NCI-H748 (cell line): Measurements from ENCODE around the gene PPM1H.
"Not testable (repeated sequence)": the region's sequence is repeated elsewhere in the genome, so short reads cannot be mapped to it uniquely, and the experiment has no call there.

Source experiments
- DNase-seq: peaks from one replicate; lab custom pipeline; 2025; ENCODE audit not compliant: unreplicated experiment; lab: John Stamatoyannopoulos, UW

The PPM1H gene

DNA sequence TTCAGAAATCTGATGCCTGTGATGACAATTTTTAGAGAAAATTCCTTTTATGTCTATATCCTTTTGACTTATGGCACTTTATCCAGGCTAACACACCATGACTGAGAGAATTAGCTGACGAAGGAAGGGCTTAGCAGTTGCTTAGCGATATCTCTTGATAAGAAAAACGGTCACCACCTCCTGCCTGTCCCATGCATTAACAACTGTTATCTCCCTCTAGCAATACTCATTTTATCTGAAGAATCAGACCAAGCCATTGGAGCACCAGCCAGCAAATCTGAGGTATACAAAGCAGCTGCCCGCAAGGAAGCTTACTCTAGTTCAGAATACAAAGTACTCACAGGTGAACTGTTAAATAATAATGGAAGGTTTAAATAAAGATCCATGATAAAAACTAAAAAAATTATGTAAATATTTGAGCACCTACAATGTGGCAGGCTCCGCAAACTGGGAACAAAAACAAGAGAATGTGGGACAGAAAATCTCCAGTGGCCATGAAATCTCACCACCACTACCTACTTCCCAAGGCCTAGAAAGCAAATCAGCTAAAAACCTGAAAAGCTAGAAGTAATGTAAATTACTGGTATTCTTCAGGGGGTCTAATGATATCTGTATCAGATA is 24.3 kb downstream of the PPM1H start:
- peak; percentile 70 for DNase-seq

DNA sequence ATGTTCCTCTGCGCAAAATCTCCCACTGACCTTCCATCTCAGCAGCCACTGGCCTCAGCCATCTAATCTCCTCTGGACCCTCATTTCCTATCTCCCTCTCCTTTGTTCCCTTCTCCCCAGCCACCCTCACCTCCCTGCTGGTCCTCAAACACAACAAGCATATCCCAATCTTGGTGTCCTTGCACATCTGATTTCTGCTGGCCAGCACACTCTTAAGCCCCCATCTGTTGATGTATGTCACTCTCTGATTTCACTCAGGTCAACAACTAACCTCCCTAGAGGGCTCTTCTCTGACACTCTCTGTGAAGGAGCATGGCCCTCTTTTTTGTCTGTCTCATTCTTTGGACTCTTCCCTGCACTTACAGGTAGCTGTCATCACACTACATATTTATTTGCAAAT is 25.6 kb downstream of the PPM1H start:
- no peak for DNase-seq

- DNase-seq, result no peak
Observed at GRCh38 chr12:62908674-62909073, 26.3 kb downstream of the PPM1H start.

- DNase-seq, result no peak
Observed at GRCh38 chr12:62907561-62907960, 27.4 kb downstream of the PPM1H start.

- DNase-seq, result no peak
Observed at GRCh38 chr12:62907078-62907477, 27.9 kb downstream of the PPM1H start.

DNA sequence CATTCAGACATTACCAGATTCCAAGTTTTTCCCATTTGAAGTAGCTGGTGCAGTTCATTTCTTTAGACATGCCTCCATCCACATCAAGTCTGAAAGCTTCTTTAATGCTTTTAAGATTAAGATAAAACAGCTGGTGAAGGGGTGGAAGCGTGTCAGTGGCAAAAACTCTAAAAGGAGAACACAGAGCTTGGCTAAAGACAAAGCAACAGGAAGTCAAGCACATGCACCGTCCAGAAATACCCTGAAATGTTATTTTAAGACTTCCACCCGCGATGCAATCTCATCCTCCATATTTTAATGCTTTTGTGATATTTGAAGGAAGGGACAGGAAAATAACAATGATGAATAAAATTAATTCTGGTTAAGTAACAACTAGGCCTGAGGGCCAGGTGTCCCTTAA is 31.8 kb downstream of the PPM1H start:
- DNase-seq, result no peak

- no peak for DNase-seq
Observed at GRCh38 chr12:62900686-62901272, 34.2 kb downstream of the PPM1H start.

DNA sequence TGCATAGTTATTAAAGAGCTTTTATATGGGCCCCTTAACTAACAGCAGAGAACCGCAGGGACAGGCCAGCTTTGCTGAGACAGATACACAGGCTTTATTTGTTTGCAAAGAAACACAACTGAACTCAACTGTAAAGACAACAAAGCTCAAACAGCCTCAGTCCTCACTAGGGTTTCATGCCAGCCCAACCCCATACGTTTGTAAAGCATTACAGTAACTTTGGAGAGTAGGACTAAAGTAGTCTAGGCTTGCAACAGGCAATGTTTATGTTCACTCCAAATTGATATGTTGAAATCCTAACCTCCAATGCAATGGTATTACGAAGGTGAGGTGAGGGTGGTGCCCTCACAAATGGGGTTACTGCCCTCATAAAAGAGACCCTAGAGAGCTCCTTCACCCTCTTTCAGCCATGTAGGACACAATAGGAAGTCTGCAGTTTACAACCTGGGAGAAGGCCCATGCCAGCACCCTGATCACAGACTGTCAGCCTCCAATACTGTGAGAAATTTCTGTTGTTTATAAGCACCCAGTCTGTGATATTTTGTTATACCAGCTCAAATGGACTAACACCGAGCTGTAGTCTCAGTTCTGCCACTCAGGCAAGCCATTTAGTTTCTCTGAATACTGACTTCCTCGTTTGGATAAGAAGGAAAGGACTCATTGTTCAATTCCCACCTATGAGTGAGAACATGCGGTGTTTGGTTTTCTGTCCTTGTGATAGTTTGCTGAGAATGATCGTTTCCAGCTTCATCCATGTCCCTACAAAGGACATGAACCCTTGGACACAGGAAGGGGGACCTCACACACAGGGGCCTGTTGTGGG is 35.2 kb downstream of the PPM1H start:
- DNase-seq, result no peak

DNA sequence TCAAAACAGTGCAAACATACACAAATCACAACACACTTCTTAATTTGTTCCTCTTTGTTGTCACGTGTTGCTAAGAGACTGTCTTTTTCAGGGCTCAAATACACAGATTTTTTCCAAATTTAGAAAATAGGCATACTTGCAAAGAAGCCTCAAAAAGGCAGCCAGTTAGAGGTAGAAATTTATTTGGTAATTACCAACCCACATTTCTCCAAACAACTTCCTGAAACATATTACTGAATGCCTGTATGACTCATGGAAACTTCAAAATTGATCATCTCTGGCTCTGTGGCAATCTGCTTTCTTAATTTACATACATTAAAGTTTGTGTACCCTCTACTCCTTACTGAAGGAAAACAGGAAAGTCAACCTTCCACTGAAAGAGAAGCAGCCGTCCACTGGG is 36.4 kb downstream of the PPM1H start:
- no peak for DNase-seq

GRCh38 chr12:62895351-62895877 is 39.5 kb downstream of the PPM1H start:
- peak; percentile 45 for DNase-seq

DNA sequence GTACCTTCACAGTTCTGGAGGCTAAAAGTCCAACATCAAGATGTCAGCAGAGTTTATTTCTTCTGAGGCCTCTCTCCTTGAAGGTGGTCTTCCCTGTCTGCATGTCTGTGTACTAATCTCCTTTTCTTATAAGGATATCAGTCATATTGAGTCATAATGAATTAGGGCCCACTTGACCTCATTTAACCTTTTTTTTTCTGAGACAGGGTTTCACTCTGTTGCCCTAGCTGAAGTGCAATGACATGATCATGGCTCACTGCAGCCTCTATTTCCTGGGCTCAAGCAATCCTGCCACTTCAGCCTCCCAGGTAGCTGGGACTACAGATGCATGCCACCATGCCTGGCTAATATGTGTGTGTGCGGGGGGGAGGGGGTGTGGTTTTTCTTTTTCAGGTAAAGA is 41.7 kb downstream of the PPM1H start:
- DNase-seq, result no peak

GRCh38 chr12:62891805-62892549 is 43.0 kb downstream of the PPM1H start:
- no peak for DNase-seq

GRCh38 chr12:62888454-62889110 is 46.4 kb downstream of the PPM1H start:
- DNase-seq, result no peak

DNA sequence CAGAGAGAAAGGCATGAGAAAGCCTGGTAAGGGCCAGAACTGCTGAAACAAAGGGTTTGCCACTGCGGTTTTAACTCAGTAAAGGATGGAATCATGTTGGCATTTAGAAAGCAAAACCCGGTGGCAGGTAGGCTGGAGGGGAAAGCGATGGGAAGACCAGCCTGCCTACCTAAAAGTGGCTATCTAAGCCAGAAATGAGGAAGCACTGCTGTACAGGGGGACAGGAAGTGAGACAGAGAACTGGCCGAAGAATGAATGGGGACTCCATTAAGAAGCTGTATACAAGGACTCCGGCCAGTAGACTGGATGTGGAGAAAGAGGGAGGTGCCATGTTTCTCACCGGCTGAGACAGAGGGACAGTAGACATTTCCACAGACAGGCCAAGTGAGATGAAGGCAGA is 48.2 kb downstream of the PPM1H start:
- DNase-seq, result no peak

DNA sequence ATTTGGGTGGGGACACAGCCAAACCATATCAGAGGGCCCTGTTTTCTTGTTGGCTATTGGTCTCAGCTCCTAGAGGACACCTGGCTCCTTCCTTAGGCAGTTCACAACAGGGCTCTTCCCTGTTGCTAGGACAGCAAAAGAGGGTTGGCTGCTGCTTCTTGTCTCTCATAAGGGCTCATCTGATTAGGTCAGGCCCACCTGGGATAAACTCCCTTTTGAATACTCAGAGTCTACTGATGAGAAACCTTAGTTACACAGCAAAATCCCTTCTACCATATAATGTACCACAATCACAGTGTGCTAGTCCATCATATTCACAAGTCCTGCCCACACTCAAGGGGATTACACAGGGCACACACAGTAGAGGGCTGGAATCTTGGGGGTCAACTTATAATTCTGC is 49.7 kb downstream of the PPM1H start:
- no peak for DNase-seq

- not testable (repeated sequence) for DNase-seq
Observed at GRCh38 chr12:62884832-62885231, 50.1 kb downstream of the PPM1H start.

GRCh38 chr12:62882696-62883095 is 52.3 kb downstream of the PPM1H start:
- DNase-seq, result no peak

DNA sequence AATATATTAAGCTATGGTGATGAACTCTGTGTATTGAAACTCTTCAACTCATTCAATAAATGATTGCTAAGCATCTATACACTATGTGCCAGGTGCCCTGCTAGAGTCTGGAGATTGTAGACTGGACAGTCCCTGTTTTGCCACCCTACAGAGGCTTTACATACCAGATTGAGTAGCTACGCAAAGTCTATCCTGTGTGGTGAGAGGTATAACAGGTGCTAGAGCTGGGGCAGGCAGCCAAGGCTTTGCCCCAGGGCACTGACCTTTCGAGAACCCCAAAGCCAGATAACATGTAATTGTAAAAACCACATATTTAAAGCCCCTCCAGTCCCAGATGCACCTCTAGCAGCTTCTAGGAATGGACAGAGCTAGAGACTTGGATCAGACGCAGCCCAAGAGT is 52.8 kb downstream of the PPM1H start:
- DNase-seq, result no peak

GRCh38 chr12:62879691-62880090 is 55.3 kb downstream of the PPM1H start:
- DNase-seq, result no peak

DNA sequence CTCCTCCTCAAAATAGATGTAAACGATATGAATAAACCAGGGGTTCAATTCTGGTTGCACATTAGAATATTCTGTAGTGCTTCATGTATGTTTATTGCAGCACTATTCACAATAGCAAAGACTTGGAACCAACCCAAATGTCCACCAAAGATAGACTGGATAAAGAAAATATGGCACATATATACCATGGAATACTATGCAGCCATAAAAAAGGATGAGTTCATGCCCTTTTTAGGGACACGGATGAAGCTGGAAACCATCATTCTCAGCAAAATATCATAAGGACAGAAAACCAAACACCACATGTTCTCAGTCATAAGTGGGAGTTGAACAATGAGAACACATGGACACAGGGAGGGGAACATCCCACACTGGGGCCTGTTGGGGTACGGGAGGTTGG is 55.7 kb downstream of the PPM1H start:
- DNase-seq, result not testable (repeated sequence)

DNA sequence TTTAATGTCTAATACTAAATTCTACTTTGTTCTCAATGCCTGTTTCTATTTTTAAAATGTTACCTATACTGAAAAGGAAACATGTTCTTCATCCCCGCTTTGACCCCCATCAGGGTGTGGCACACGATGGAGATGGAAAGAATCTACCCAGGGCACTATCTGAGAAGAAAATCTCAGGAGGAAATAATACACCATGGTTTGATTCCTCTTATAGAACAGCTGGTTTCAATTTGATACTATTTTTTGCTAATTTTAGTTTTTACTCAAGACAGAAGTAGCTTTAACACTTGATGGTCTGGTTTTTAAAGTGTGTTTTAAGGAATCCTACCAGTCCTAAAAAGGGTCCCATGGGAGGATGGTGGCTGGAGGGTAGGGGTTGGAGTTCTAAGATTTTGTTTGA is 56.7 kb downstream of the PPM1H start:
- no peak for DNase-seq
